SH-SY5Y (cell line): ENCODE data around the gene C6orf163.

Source experiments
- GATA2 ChIP-seq: IDR thresholded peaks from 2 replicates; pipeline ENCODE4 v1.6.1; 2011; ENCODE audit warnings: mild to moderate bottlenecking, low read depth, low read length
- GATA3 ChIP-seq: IDR thresholded peaks from 2 replicates; pipeline ENCODE4 v1.6.1; 2011; ENCODE audit warnings: low read depth, mild to moderate bottlenecking, low read length, moderate library complexity

DNA sequence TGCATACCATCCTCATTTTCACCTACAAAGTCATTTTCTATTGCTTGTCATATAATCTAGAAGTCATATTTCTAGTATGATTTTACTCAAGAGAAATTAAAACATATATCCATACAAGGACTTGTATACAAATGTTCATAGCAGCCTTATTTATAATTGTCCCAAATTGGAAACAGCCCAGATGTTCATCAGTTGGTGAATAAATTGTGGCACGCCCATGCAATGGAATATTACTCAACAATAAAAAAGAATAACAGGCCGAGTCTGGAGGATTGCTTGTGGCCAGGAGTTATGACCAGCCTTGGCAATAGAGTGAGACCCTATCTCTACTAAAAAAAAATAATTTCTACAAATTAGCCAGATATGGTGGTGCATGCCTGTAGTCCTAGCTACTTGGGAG, 28.8 kb downstream of the C6orf163 start:
- TF ChIP-seq GATA2: no peak
- TF ChIP-seq GATA3: no peak
